Tibial nerve (tissue), 3 donors: Measurements from ENCODE around the gene SNX1.

ENCODE experiments used
- POLR2A ChIP-seq, 2 donors: fragments of 450-650 bp; IDR thresholded peaks; one replicate each; pipeline ENCODE4 v1.6.1; 2017; ENCODE audit warnings: antibody characterized with exemption in 2 of 2, mild to moderate bottlenecking in 2 of 2, moderate library complexity in 2 of 2
- TF ChIP-seq, protein P1 (sequence below), 5 experiments: fragments of 200-600 bp in 3 of 5; fragments of 450-650 bp in 2 of 5; sonication (generic) in 3 of 5; IDR thresholded peaks; one replicate each; pipeline ENCODE4 v1.5.1; 2016 to 2019; ENCODE audit warnings: antibody characterized with exemption in 5 of 5, mild to moderate bottlenecking in 3 of 5, moderate library complexity in 2 of 5

DNA sequence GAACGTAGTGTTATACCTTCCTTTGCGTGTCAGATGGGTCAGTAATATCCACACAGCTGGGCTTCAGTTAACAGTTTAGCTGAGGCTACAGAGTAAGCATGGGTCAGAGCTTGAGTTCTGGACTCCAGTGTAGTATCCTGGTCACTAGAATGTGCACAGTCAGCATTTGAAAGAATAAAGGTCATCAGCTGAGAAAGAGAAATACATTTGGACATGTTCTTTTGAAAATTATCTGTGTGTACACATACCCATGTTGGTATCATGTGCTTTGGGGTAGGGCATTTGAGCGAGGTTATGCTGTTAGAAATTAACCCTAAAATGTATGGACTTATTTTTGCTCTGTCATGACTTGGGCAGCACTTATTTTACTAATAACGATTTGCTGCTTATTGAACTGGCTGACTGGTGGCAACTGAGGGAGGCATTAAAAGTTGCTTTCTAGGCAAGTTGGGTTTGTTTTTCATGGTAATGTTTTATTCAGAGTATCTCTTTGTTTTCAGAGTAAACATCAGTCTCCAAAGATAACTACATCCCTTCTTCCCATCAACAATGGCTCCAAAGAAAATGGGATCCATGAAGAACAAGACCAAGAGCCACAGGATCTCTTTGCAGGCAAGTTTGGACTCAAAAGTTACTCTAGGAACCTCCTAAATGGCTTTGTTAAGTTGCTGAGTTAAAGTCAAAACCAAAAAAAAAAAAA is 16.4 kb downstream of the SNX1 start:
- TF ChIP-seq, protein P1, sequence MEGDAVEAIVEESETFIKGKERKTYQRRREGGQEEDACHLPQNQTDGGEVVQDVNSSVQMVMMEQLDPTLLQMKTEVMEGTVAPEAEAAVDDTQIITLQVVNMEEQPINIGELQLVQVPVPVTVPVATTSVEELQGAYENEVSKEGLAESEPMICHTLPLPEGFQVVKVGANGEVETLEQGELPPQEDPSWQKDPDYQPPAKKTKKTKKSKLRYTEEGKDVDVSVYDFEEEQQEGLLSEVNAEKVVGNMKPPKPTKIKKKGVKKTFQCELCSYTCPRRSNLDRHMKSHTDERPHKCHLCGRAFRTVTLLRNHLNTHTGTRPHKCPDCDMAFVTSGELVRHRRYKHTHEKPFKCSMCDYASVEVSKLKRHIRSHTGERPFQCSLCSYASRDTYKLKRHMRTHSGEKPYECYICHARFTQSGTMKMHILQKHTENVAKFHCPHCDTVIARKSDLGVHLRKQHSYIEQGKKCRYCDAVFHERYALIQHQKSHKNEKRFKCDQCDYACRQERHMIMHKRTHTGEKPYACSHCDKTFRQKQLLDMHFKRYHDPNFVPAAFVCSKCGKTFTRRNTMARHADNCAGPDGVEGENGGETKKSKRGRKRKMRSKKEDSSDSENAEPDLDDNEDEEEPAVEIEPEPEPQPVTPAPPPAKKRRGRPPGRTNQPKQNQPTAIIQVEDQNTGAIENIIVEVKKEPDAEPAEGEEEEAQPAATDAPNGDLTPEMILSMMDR (IDR thresholded peaks at IDR 0.05) = no peak
- no peak for TF ChIP-seq POLR2A (IDR thresholded peaks at IDR 0.05)
